Prostate gland (tissue), 2 donors: ENCODE measurements around the gene HECA. TPM values are rescaled to one million over a fixed set of nuclear protein-coding genes. Genes with fewer than 3 reads are reported as not detected.
"Not testable (repeated sequence)": the region's sequence is repeated elsewhere in the genome, so short reads cannot be mapped to it uniquely, and the experiment has no call there.

ENCODE experiments used
- DNase-seq: peaks from one replicate; pipeline ENCODE4 v3.0.0-alpha.2; 2019; ENCODE audit warnings: low spot score
- H3K27ac ChIP-seq, 2 donors: fragments of 200-600 bp; sonication (generic); 2 replicates each; pipeline ENCODE4 v1.5.1; 2017 to 2019
- H3K27me3 ChIP-seq: fragments of 200-600 bp; sonication (generic); replicated peaks from 2 replicates; pipeline ENCODE4 v1.5.1; 2019; ENCODE audit not compliant: insufficient read depth
- H3K36me3 ChIP-seq, 2 donors: fragments of 200-600 bp; sonication (generic); 1 replicate in 1 of 2; 2 replicates in 1 of 2; pipeline versions ENCODE4 v1.5.1 to v1.8.1; 2017 to 2019
- H3K4me1 ChIP-seq: fragments of 200-600 bp; sonication (generic); replicated peaks from 2 replicates; pipeline ENCODE4 v1.5.1; 2019
- H3K4me3 ChIP-seq, 2 donors: fragments of 200-600 bp; sonication (generic); 2 replicates each; pipeline ENCODE4 v1.5.1; 2017 to 2019
- H3K9me3 ChIP-seq: fragments of 200-600 bp; sonication (generic); 2 replicates; pipeline ENCODE4 v1.5.1; 2017
- POLR2A ChIP-seq: fragments of 450-650 bp; IDR thresholded peaks from one replicate; pipeline ENCODE4 v1.6.1; 2016; ENCODE audit warnings: antibody characterized with exemption, mild to moderate bottlenecking
- POLR2AphosphoS5 ChIP-seq: sonication (generic); formaldehyde crosslinking; IDR thresholded peaks from one replicate; pipeline ENCODE4 v1.6.1; 2017; ENCODE audit warnings: antibody characterized with exemption
- WGBS: methylation state at CpG from one replicate; pipeline ENCODE4 v1.1.5; 2018; 5-methylcytosine and 5-hydroxymethylcytosine counted together
- intact Hi-C: fragments of 100-400 bp; cut with DNase I; formaldehyde crosslinking; loops from one replicate; pipeline ENCODE4 v1.14.2; 2022
- total RNA-seq, 2 donors: library from RNA; depleted of rRNA; stranded (reverse); fragments of >200 nt; gene quantifications; one replicate each; pipeline ENCODE4 v1.1.0, GENCODE V29; 2016
- TF ChIP-seq, protein P1 (sequence below), 4 experiments: fragments of 200-600 bp in 2 of 4; fragments of 450-650 bp in 2 of 4; sonication (generic) in 2 of 4; IDR thresholded peaks; 1 replicate in 3 of 4; 2 replicates in 1 of 4; pipeline ENCODE4 v1.5.1; 2016 to 2019; ENCODE audit warnings: antibody characterized with exemption in 4 of 4, mild to moderate bottlenecking in 2 of 4, moderate library complexity in 2 of 4

HECA gene
- total RNA-seq, 2 donors from 2014 or later = 26.0 to 45.9 TPM

DNA sequence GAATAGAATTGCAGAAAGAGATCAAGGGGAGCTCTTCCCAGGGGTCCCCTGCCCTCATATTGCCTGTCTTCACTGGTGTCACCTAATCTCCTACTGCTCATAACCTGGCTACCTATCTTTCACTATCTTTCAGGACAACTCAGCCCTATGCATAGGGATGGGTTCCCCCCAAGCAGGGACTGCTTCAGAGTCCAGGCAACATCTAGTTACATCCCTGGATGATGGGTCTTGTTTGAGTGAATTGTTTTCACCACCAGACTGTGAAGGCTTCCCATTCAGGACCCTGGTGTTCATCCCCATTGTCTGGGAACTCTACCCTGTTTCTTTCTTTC is 850 bp upstream of the HECA start:
- Histone ChIP-seq H3K27me3 (no peaks in the 10 kb centered on the region), H3K4me3 (no peak overlapping the region), H3K9me3 (no peaks in the 10 kb centered on the region), H3K4me1 (no peaks in the 10 kb centered on the region), H3K27ac (peak overlapping the region in 1 of 2 donors; percentile 22), H3K36me3 (no peaks in the 10 kb centered on the region)
- TF ChIP-seq POLR2AphosphoS5 = no peak
- intact Hi-C loops = loop anchor here (10.0 kb wide), 1 partner anchor 231 kb away; no protein-coding TSS in a partner anchor
- no peak for DNase-seq

DNA sequence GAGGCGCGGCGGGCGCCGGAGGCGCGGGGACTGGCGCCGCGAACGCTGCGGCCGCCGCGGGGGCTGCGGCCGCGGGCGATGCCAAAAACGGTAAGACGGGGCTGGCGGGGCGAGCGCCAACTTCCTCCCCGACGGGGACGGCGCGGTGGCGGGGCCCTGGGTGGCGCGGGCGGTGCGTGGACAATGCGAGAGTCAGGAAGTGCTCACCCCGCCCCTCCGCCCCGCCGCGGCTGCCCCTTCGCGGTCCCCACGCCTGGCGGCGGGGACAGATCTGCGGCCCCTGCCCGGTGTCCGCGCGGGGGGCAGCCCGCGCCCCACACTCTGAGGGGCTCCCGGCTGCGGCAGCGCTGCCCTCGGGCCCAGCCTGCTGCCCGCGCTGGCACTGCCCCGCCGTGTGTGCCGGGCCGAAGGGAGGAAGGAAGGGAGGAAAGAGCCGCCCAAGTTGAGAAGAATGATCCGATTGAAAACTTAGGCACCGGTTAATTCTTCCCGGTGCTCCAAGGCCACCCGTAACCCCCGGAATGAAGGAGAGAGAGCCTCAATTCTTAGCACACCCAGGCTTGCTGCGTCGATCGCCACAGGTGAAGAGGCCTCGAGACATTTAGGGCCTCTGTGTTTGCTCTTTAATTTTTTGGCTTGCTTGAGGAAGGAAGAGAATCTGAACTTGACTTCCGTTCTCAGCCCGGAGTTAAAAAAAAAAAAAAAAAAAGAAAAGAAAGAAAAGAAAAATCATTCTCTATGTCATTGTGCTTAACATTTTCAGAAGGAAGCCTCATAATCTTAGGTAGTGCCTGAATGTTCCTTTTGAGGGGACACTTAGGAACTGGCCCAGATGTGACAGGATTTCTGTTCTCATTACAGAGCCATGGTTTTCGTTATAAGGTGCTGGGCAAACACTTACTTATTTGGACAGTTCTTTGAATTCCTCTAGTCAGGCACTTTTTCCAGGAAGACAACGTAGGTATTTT is 982 bp downstream of the HECA start:
- Histone ChIP-seq H3K4me1 (no peaks in the 10 kb centered on the region), H3K27ac (peak overlapping the region; percentile 87 to 94), H3K9me3 (no peaks in the 10 kb centered on the region), H3K27me3 (no peaks in the 10 kb centered on the region), H3K4me3 (peak overlapping the region; percentile 65 to 92), H3K36me3 (no peaks in the 10 kb centered on the region)
- intact Hi-C loops = loop anchor here (5.0 to 10.0 kb wide), 2 partner anchors 109 to 229 kb away; partner anchors contain the start of gene ABRACL
- TF ChIP-seq, protein P1, sequence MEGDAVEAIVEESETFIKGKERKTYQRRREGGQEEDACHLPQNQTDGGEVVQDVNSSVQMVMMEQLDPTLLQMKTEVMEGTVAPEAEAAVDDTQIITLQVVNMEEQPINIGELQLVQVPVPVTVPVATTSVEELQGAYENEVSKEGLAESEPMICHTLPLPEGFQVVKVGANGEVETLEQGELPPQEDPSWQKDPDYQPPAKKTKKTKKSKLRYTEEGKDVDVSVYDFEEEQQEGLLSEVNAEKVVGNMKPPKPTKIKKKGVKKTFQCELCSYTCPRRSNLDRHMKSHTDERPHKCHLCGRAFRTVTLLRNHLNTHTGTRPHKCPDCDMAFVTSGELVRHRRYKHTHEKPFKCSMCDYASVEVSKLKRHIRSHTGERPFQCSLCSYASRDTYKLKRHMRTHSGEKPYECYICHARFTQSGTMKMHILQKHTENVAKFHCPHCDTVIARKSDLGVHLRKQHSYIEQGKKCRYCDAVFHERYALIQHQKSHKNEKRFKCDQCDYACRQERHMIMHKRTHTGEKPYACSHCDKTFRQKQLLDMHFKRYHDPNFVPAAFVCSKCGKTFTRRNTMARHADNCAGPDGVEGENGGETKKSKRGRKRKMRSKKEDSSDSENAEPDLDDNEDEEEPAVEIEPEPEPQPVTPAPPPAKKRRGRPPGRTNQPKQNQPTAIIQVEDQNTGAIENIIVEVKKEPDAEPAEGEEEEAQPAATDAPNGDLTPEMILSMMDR (IDR thresholded peaks at IDR 0.05) = peak in 2 of 4 experiments; percentile 24 to 25
- TF ChIP-seq POLR2AphosphoS5 (peak; percentile 20), POLR2A (peak; percentile 27)
- DNase-seq = peak; percentile 41
- under 1% methylated on average over 52 of the region's 76 CpGs for WGBS

DNA sequence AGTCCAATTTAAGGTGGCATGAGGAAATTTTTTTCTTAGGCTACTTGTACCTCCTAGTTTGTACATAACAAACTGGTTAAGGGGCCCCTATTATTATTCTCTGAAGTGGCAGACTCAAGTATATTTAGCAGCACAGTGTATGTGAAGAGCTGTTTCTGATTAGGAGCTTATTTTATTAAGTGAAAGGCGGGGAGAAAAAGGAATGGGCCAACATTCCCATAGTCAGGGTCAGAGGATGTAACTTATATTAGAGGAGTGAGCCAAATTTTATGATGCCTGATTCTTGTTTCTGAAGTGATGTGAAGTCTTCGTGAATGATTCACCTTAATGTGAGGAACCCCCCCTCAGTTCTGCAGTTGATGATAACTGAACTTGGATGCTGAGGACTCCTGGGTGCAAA is 2.8 kb downstream of the HECA start:
- Histone ChIP-seq H3K27ac (no peak overlapping the region), H3K4me3 (no peak overlapping the region), H3K4me1 (no peaks in the 10 kb centered on the region), H3K9me3 (no peaks in the 10 kb centered on the region), H3K36me3 (no peaks in the 10 kb centered on the region), H3K27me3 (no peaks in the 10 kb centered on the region)
- 78% methylated on average over 2 of the region's 2 CpGs for WGBS
- no peak for DNase-seq
- TF ChIP-seq POLR2AphosphoS5 (no peak), POLR2A (no peak)
- TF ChIP-seq, protein P1 (IDR thresholded peaks at IDR 0.05) = no peak
- intact Hi-C loops = loop anchor here (5.0 to 10.0 kb wide), 2 partner anchors 110 to 227 kb away; partner anchors contain the start of gene ABRACL

DNA sequence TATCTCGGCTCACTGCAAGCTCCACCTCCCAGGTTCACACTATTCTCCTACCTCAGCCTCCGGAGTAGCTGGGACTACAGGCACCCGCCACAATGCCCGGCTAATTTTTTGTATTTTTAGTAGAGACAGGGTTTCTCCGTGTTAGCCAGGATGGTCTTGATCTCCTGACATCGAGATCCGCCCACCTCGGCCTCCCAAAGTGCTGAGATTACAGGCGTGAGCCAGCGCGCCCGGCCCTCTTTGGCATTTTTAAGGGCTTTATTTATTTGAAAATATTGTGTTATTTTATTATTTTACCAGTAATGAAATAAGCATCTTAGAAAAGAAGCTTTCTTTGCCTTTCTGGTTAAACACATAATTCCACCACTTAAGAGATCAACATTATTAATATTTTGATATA is 6.0 kb downstream of the HECA start:
- H3K27ac ChIP-seq, DNase-seq, H3K4me3 ChIP-seq, H3K27me3 ChIP-seq, H3K9me3 ChIP-seq, H3K4me1 ChIP-seq, H3K36me3 ChIP-seq, intact Hi-C loops: not testable (repeated sequence)
- 91% methylated on average over 12 of the region's 12 CpGs for WGBS

DNA sequence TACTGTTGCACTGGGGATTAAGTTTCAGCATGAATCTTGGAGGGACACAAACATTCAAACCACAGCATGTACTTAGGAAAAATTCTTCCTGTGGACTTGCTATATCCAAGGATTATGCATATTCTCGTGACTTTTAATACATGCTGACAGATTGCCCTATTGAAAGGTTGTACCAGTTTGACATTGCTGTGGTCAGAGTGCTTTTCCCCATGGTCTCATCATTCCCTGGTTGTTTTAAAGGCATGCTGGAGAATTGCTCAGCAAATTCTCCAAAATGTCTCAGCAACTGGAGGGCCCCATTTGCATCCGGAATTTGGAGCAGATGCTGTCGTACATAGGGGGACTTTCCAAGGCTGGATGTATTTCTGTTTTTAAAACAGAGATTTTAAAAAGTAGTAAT is 7.4 kb downstream of the HECA start:
- TF ChIP-seq, protein P1 (IDR thresholded peaks at IDR 0.05) = no peak
- no peak for TF ChIP-seq POLR2A
- no peak for TF ChIP-seq POLR2AphosphoS5
- DNase-seq = no peak
- Histone ChIP-seq H3K4me1 (no peaks in the 10 kb centered on the region), H3K27ac (no peak overlapping the region), H3K9me3 (no peaks in the 10 kb centered on the region), H3K4me3 (no peak overlapping the region), H3K36me3 (no peaks in the 10 kb centered on the region), H3K27me3 (no peaks in the 10 kb centered on the region)
- intact Hi-C loops = no loop called here
- WGBS = 95% methylated on average over 3 of the region's 3 CpGs

DNA sequence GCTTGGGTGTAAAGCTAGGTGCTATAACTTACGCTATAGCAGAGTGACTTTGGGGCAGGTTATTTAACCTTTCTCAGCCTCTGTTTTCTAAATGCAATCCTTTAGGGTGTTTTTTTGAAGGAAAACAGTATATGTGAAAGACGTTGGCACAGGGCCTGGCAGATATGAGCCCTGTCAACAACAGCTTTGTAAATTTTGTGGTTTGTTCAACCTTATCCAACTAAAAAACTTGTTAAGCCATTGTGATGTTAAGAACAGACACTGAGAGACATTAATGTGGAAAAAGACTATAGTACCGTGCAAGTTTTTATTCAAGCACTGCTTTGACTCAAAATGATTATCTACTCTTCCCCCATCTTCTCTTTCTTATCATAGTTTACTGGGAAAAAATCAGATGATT is 8.2 kb downstream of the HECA start:
- H3K27ac ChIP-seq = no peak overlapping the region
- H3K27me3 ChIP-seq = no peaks in the 10 kb centered on the region
- no peak for DNase-seq
- intact Hi-C loops = no loop called here
- no peaks in the 10 kb centered on the region for H3K4me1 ChIP-seq
- no peak overlapping the region for H3K4me3 ChIP-seq
- H3K9me3 ChIP-seq = no peaks in the 10 kb centered on the region
- no peaks in the 10 kb centered on the region for H3K36me3 ChIP-seq
- WGBS = 87% methylated on average over 3 of the region's 3 CpGs
- TF ChIP-seq POLR2A (no peak), POLR2AphosphoS5 (no peak)
- TF ChIP-seq, protein P1 (IDR thresholded peaks at IDR 0.05) = no peak
